Upper lobe of left lung (tissue), 6 donors: Measurements from ENCODE around the gene AMFR. TPM values are rescaled to one million over a fixed set of nuclear protein-coding genes. Genes with fewer than 3 reads are reported as not detected.

Source experiments
- ATAC-seq, 2 donors: fragments of 200-7000 bp; cut with Tn5 transposase; one replicate each; pipeline ENCODE4 v1.9.1; 2022; ENCODE audit warnings: mild to moderate bottlenecking in 2 of 2, moderate library complexity in 2 of 2; ENCODE audit not compliant: low FRiP score in 2 of 2
- DNase-seq, 2 donors: peaks; one replicate each; pipeline ENCODE4 v3.0.0-alpha.2; 2019 to 2020
- H3K27ac ChIP-seq, 4 donors: fragments of 200-600 bp; sonication (generic); one replicate each; pipeline ENCODE4 v1.5.1; 2016 to 2019
- H3K27me3 ChIP-seq, 4 donors: fragments of 200-600 bp; sonication (generic); one replicate each; pipeline ENCODE4 v1.5.1; 2017 to 2019
- H3K36me3 ChIP-seq, 4 donors: fragments of 200-600 bp; sonication (generic); one replicate each; pipeline ENCODE4 v1.5.1; 2016 to 2019
- H3K4me1 ChIP-seq, 4 donors: fragments of 200-600 bp; sonication (generic); one replicate each; pipeline ENCODE4 v1.5.1; 2018 to 2019
- H3K4me3 ChIP-seq, 4 donors: fragments of 200-600 bp; sonication (generic); one replicate each; pipeline ENCODE4 v1.5.1; 2017 to 2019; ENCODE audit warnings: mild to moderate bottlenecking in 2 of 4, moderate library complexity in 1 of 4
- H3K9me3 ChIP-seq, 4 donors: fragments of 200-600 bp; sonication (generic); one replicate each; pipeline ENCODE4 v1.5.1; 2018 to 2019
- EP300 ChIP-seq, 4 donors: sonication (generic); formaldehyde crosslinking; IDR thresholded peaks; one replicate each; pipeline ENCODE4 v1.5.1; 2017; ENCODE audit warnings: antibody characterized with exemption in 4 of 4, control low read depth in 2 of 4
- POLR2A ChIP-seq, 4 donors: fragments of 450-650 bp; IDR thresholded peaks; one replicate each; pipeline ENCODE4 v1.5.1; 2016 to 2017; ENCODE audit warnings: antibody characterized with exemption in 4 of 4, mild to moderate bottlenecking in 2 of 4
- POLR2AphosphoS5 ChIP-seq, 2 donors: sonication (generic); formaldehyde crosslinking; IDR thresholded peaks; one replicate each; pipeline ENCODE4 v1.5.1; 2017; ENCODE audit warnings: antibody characterized with exemption in 2 of 2
- WGBS, 2 donors: methylation state at CpG; one replicate each; pipeline ENCODE4 v1.1.5; 2017 to 2018; 5-methylcytosine and 5-hydroxymethylcytosine counted together
- total RNA-seq, 6 donors: library from RNA; depleted of rRNA in 4 of 6; stranded (reverse); fragments of >200 nt in 4 of 6; gene quantifications; one replicate each; pipeline versions ENCODE4 v1.1.0 to v1.2.1, GENCODE V29; 2016 to 2021
- TF ChIP-seq, protein P1 (sequence below), 6 experiments: fragments of 450-650 bp in 4 of 6; fragments of 200-600 bp in 2 of 6; sonication (generic) in 2 of 6; IDR thresholded peaks; one replicate each; pipeline ENCODE4 v1.5.1; 2016 to 2019; ENCODE audit warnings: antibody characterized with exemption in 6 of 6
- donor health status: DM: no; HTN: no; CAD: no; lungs with moderate emphysema.
- donor health status: DM: no; HTN: yes; CAD: no; lungs with severe emphysema.

Gene AMFR
- total RNA-seq, 6 donors from 2014 or later, result 67.1 to 344 (median 98.0) TPM

DNA sequence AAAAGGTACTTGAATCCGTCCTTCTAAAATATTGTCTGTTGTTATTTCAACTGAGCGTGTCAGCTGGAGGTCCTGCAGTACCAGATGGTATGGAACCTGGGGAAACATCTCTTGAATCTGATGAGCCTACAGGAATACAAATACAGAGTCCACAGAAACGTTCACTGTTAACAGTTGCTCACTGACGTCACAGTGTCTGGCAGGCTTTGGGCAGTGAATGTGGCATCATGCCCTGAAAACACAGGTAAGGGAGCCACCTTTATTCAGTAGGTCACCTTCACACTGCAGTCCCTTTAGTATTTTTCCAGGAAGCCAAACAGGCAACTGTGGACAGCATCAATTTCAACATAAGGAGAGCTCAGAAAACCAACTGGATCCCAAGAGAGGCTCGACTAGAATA is 56.1 kb downstream of the AMFR start:
- 94 to 97% methylated on average over 5 of the region's 5 CpGs for WGBS, 2 donors
- DNase-seq (no peak), ATAC-seq (no peak)
- Histone ChIP-seq H3K27ac (no peak overlapping the region), H3K4me3 (no peak overlapping the region), H3K4me1 (peaks cover 0 to 12% (median 3%) of the 10 kb centered on the region in 4 donors), H3K27me3 (no peaks in the 10 kb centered on the region), H3K9me3 (no peaks in the 10 kb centered on the region), H3K36me3 (peaks cover 1 to 65% (median 35%) of the 10 kb centered on the region in 4 donors)
- TF ChIP-seq POLR2A (IDR thresholded peaks at IDR 0.05) (no peak), EP300 (IDR thresholded peaks at IDR 0.05) (no peak), POLR2AphosphoS5 (IDR thresholded peaks at IDR 0.05) (no peak)
- TF ChIP-seq, protein P1, sequence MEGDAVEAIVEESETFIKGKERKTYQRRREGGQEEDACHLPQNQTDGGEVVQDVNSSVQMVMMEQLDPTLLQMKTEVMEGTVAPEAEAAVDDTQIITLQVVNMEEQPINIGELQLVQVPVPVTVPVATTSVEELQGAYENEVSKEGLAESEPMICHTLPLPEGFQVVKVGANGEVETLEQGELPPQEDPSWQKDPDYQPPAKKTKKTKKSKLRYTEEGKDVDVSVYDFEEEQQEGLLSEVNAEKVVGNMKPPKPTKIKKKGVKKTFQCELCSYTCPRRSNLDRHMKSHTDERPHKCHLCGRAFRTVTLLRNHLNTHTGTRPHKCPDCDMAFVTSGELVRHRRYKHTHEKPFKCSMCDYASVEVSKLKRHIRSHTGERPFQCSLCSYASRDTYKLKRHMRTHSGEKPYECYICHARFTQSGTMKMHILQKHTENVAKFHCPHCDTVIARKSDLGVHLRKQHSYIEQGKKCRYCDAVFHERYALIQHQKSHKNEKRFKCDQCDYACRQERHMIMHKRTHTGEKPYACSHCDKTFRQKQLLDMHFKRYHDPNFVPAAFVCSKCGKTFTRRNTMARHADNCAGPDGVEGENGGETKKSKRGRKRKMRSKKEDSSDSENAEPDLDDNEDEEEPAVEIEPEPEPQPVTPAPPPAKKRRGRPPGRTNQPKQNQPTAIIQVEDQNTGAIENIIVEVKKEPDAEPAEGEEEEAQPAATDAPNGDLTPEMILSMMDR (IDR thresholded peaks at IDR 0.05), result no peak

DNA sequence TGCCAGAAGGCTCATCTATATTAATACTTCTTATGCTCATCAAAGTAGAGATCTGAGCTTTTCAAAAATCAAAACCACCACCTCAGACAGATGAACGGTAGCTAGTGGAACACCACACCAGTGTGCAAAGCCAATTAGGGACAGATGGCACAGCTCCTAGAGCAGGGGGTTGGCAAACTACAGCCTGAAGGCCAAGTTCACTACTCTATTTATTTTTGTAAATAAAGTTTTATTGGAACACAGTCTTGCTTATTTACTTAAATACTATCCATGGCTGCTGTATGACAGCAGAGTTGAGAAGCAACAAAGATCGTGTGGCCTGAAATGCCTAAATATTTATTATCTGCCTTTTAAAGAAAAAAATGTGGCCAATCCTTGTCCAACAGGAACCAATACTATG is 56.8 kb downstream of the AMFR start:
- Histone ChIP-seq H3K4me3 (no peak overlapping the region), H3K4me1 (peaks cover 0 to 12% (median 3%) of the 10 kb centered on the region in 4 donors), H3K27ac (no peak overlapping the region), H3K36me3 (peaks cover 8 to 67% (median 39%) of the 10 kb centered on the region in 4 donors), H3K9me3 (no peaks in the 10 kb centered on the region), H3K27me3 (no peaks in the 10 kb centered on the region)
- ATAC-seq, result no peak
- no peak for TF ChIP-seq POLR2AphosphoS5 (IDR thresholded peaks at IDR 0.05)
- TF ChIP-seq, protein P1 (IDR thresholded peaks at IDR 0.05), result no peak
- TF ChIP-seq POLR2A (IDR thresholded peaks at IDR 0.05), result no peak
- TF ChIP-seq EP300 (IDR thresholded peaks at IDR 0.05), result no peak
- 96 to 97% methylated on average over 2 of the region's 2 CpGs for WGBS, 2 donors
- no peak for DNase-seq

DNA sequence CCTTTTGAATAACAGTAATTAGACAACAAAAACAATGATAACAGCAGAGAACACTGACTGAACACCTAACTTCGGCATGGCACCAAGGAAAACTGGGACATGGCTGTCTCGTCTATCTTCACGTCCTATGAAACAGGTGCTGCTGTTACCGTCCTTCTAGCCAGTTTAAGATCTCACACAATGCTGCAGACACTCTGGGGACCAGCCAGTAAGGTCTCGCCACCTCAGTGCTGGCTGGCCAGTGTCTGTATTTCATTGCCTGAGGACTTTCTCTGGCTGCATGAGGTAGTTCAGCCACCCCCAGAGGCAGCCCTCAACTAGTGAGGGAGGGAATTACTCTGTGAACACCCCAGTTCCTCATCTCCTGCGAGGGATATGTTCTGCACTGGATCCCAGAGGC is 57.6 kb downstream of the AMFR start:
- Histone ChIP-seq H3K36me3 (peaks cover 9 to 67% (median 46%) of the 10 kb centered on the region in 4 donors), H3K4me1 (peaks cover 0 to 12% (median 3%) of the 10 kb centered on the region in 4 donors), H3K27me3 (no peaks in the 10 kb centered on the region), H3K27ac (no peak overlapping the region), H3K4me3 (no peak overlapping the region), H3K9me3 (no peaks in the 10 kb centered on the region)
- TF ChIP-seq POLR2A (IDR thresholded peaks at IDR 0.05) (no peak), EP300 (IDR thresholded peaks at IDR 0.05) (no peak), POLR2AphosphoS5 (IDR thresholded peaks at IDR 0.05) (no peak)
- TF ChIP-seq, protein P1 (IDR thresholded peaks at IDR 0.05), result no peak
- ATAC-seq (no peak), DNase-seq (no peak)
- 95 to 99% methylated on average over 6 of the region's 6 CpGs for WGBS, 2 donors

DNA sequence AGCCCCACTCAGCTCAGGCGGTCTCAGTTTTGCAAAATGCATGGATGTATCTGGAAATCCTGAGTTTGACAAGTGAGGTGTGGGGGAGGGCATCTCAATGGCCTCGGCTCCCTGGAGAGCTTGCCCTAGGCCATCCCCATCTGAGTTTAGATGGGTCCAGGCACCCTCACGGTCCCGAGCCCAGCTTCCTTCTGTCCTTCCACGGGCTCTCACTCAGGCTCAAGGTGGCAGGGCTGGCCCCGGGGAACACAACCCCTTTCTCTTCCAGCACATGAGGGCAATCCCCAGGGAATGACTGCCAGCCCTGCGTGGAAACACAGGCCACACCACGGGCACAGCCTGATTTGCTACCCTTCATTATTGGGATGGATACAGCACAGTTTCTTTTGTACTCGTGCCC is 58.4 kb downstream of the AMFR start:
- peaks cover 0 to 12% (median 3%) of the 10 kb centered on the region in 4 donors for H3K4me1 ChIP-seq
- H3K36me3 ChIP-seq, result peaks cover 9 to 72% (median 54%) of the 10 kb centered on the region in 4 donors
- DNase-seq (no peak), ATAC-seq (no peak)
- H3K9me3 ChIP-seq, result no peaks in the 10 kb centered on the region
- TF ChIP-seq POLR2AphosphoS5 (IDR thresholded peaks at IDR 0.05) (no peak), POLR2A (IDR thresholded peaks at IDR 0.05) (no peak), EP300 (IDR thresholded peaks at IDR 0.05) (no peak)
- TF ChIP-seq, protein P1 (IDR thresholded peaks at IDR 0.05), result no peak
- H3K27ac ChIP-seq, result no peak overlapping the region
- no peaks in the 10 kb centered on the region for H3K27me3 ChIP-seq
- H3K4me3 ChIP-seq, result no peak overlapping the region
- WGBS, 2 donors, result 96 to 100% methylated on average over 6 to 9 of the region's 9 CpGs

DNA sequence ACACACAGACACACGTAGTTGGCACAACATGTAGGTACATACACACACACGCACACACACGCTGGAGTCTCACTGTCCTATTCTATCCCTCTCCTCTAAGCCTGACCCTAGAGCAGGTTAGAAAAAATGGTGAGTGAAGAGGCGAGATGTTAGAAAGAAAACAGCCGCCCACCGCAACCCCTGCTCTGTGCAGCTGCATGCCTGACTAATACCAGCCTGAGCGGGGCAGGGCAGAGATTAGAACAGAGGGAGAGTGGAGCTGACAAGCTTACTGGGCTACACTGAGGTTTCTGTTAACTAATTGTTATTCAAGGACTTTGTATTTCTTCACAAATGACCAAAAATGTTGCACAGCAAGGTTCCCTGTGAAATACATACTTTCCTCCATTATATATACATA is 59.8 kb downstream of the AMFR start:
- 73 to 83% methylated on average over 7 of the region's 7 CpGs for WGBS, 2 donors

More for the DNA sequence above, 59.8 kb downstream of the AMFR start:
- Histone ChIP-seq H3K9me3 (no peaks in the 10 kb centered on the region), H3K4me3 (no peak overlapping the region), H3K27ac (no peak overlapping the region), H3K27me3 (no peaks in the 10 kb centered on the region), H3K4me1 (peaks cover 0 to 1% (median under 1%) of the 10 kb centered on the region in 4 donors), H3K36me3 (peaks cover 9 to 85% (median 57%) of the 10 kb centered on the region in 4 donors)
- no peak for TF ChIP-seq POLR2A (IDR thresholded peaks at IDR 0.05)
- TF ChIP-seq POLR2AphosphoS5 (IDR thresholded peaks at IDR 0.05), result no peak
- no peak for TF ChIP-seq EP300 (IDR thresholded peaks at IDR 0.05)
- TF ChIP-seq, protein P1 (IDR thresholded peaks at IDR 0.05), result no peak
- no peak for DNase-seq
- ATAC-seq, result no peak
